Measurements from ENCODE around the gene IDNK.

Gene IDNK

GRCh38 chr9:83636813-83637212 lies 13.9 kb downstream of the IDNK start:
- no peak for DNase-seq

- no peak for DNase-seq
Observed at GRCh38 chr9:83637389-83637788, 14.4 kb downstream of the IDNK start.

GRCh38 chr9:83639266-83639665 lies 16.3 kb downstream of the IDNK start:
- no peak for DNase-seq

GRCh38 chr9:83642793-83643192 lies 19.9 kb downstream of the IDNK start:
- no peak for DNase-seq

GRCh38 chr9:83646500-83647239 lies 23.7 kb downstream of the IDNK start:
- no peak for DNase-seq

GRCh38 chr9:83649080-83649479 lies 26.1 kb downstream of the IDNK start:
- DNase-seq = peak; percentile 71 to 75

- no peak for DNase-seq
Observed at GRCh38 chr9:83649515-83649914, 26.6 kb downstream of the IDNK start.

- no peak for DNase-seq
Observed at GRCh38 chr9:83651558-83651957, 28.6 kb downstream of the IDNK start.

GRCh38 chr9:83652433-83652832 lies 29.5 kb downstream of the IDNK start:
- DNase-seq = no peak

GRCh38 chr9:83655433-83655832 lies 32.5 kb downstream of the IDNK start:
- DNase-seq = no peak

- no peak for DNase-seq
Observed at GRCh38 chr9:83656032-83656680, 33.2 kb downstream of the IDNK start.

- no peak for DNase-seq
Observed at GRCh38 chr9:83656952-83657351, 34.0 kb downstream of the IDNK start.

GRCh38 chr9:83662933-83663332 lies 40.0 kb downstream of the IDNK start:
- DNase-seq = no peak

- DNase-seq = no peak
Observed at GRCh38 chr9:83665580-83666200, 42.7 kb downstream of the IDNK start.

- DNase-seq = no peak
Observed at GRCh38 chr9:83669067-83669466, 46.1 kb downstream of the IDNK start.

GRCh38 chr9:83670381-83670780 lies 47.4 kb downstream of the IDNK start:
- no peak for DNase-seq

- DNase-seq = no peak
Observed at GRCh38 chr9:83671451-83671850, 48.5 kb downstream of the IDNK start.

GRCh38 chr9:83675466-83675865 lies 52.5 kb downstream of the IDNK start:
- DNase-seq = no peak

- no peak for DNase-seq
Observed at GRCh38 chr9:83677596-83677995, 54.7 kb downstream of the IDNK start.

GRCh38 chr9:83680233-83680632 lies 57.3 kb downstream of the IDNK start:
- DNase-seq = no peak

GRCh38 chr9:83681490-83681889 lies 58.5 kb downstream of the IDNK start:
- DNase-seq = no peak

GRCh38 chr9:83688921-83689320 lies 66.0 kb downstream of the IDNK start:
- DNase-seq = no peak

GRCh38 chr9:83691492-83691891 lies 68.5 kb downstream of the IDNK start:
- DNase-seq = no peak

Measured in CD4-positive, alpha-beta T cell treated with Interleukin-1 beta for 1 hour (primary cell).